Esophagus squamous epithelium (tissue), 4 donors: Measurements from ENCODE around the gene SAA2.

Source experiments
- POLR2A ChIP-seq, 4 donors: fragments of 450-650 bp; IDR thresholded peaks; one replicate each; pipeline ENCODE4 v1.6.1; 2017; ENCODE audit warnings: antibody characterized with exemption in 4 of 4, mild to moderate bottlenecking in 4 of 4, moderate library complexity in 3 of 4
- TF ChIP-seq, protein P1 (sequence below), 6 experiments: fragments of 450-650 bp in 4 of 6; fragments of 200-600 bp in 2 of 6; sonication (generic) in 2 of 6; IDR thresholded peaks; one replicate each; pipeline ENCODE4 v1.5.1; 2016 to 2019; ENCODE audit warnings: antibody characterized with exemption in 6 of 6, mild to moderate bottlenecking in 4 of 6, moderate library complexity in 4 of 6

DNA sequence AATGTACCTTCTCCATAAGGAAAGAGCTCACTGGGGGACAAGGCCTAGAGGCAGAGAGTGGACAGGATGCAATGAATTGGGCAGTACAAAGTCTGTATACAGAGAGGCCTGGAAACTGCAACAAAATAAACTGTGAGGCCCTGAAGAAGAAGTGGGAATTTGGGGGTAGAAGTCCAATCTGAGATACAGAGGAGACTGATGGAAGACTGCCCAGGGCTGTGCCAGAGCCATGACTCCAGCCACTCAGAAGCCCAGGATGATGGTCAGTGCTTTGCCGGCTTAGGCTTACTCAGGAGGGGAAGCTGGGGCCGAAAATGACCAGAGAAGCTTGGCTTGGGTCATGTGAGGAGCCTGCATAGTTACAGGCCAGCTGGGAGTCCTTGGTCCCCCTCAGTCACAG is 17.6 kb downstream of the SAA2 start:
- TF ChIP-seq, protein P1, sequence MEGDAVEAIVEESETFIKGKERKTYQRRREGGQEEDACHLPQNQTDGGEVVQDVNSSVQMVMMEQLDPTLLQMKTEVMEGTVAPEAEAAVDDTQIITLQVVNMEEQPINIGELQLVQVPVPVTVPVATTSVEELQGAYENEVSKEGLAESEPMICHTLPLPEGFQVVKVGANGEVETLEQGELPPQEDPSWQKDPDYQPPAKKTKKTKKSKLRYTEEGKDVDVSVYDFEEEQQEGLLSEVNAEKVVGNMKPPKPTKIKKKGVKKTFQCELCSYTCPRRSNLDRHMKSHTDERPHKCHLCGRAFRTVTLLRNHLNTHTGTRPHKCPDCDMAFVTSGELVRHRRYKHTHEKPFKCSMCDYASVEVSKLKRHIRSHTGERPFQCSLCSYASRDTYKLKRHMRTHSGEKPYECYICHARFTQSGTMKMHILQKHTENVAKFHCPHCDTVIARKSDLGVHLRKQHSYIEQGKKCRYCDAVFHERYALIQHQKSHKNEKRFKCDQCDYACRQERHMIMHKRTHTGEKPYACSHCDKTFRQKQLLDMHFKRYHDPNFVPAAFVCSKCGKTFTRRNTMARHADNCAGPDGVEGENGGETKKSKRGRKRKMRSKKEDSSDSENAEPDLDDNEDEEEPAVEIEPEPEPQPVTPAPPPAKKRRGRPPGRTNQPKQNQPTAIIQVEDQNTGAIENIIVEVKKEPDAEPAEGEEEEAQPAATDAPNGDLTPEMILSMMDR (IDR thresholded peaks at IDR 0.05): no peak
- TF ChIP-seq POLR2A (IDR thresholded peaks at IDR 0.05): no peak
